Measurements from ENCODE around the gene ACAA1. TPM values are rescaled to one million over a fixed set of nuclear protein-coding genes. Genes with fewer than 3 reads are reported as not detected.

Gene ACAA1
- total RNA-seq, 2 experiments from 2014 or later, result 52.2 to 64.6 TPM

- intact Hi-C loops (cut with DNase I, micrococcal nuclease), result no loop called here
- Mint-ChIP-seq H3K9me3 (ENCODE audit: low read depth) (peaks cover 10% of the 10 kb centered on the region), H3K4me1 (peaks cover 30% of the 10 kb centered on the region), H3K27ac (peak overlapping the region; percentile 12), H3K27me3 (no peaks in the 10 kb centered on the region), H3K36me3 (ENCODE audit: low read depth) (peaks cover 25% of the 10 kb centered on the region), H3K4me3 (no peak overlapping the region)
- CTCF ChIA-PET, result interaction anchor here (0.5 to 1.1 kb wide), 3 partner anchors 14 to 514 kb away, joined by 3 to 4 read pairs (median 4); no protein-coding TSS in a partner anchor
- POLR2A ChIA-PET, result interaction anchor here (0.5 to 1.2 kb wide), 4 partner anchors 12 to 28 kb away, joined by 3 to 5 read pairs (median 4); partner anchors contain the start of gene OXSR1
- no peak for DNase-seq
- no peak for ATAC-seq
Observed at GRCh38 chr3:38141952-38142273, 5.0 kb upstream of the ACAA1 start.

- ChIA-PET POLR2A (interaction anchor here (0.5 to 1.2 kb wide), 5 partner anchors 11 to 27 kb away, joined by 3 to 5 read pairs (median 3); partner anchors contain the start of gene OXSR1), CTCF (interaction anchor here (0.5 to 1.1 kb wide), 4 partner anchors 13 to 514 kb away, joined by 3 to 5 read pairs (median 4); no protein-coding TSS in a partner anchor)
- peaks cover 30% of the 10 kb centered on the region for H3K4me1 Mint-ChIP-seq
- H3K27ac Mint-ChIP-seq, result no peak overlapping the region
- intact Hi-C loops (cut with DNase I, micrococcal nuclease), result no loop called here
- no peak for DNase-seq
- no peaks in the 10 kb centered on the region for H3K27me3 Mint-ChIP-seq
- no peak for ATAC-seq
- no peak overlapping the region for H3K4me3 Mint-ChIP-seq
- H3K36me3 Mint-ChIP-seq (ENCODE audit: low read depth), result peaks cover 25% of the 10 kb centered on the region
- H3K9me3 Mint-ChIP-seq (ENCODE audit: low read depth), result peaks cover 7% of the 10 kb centered on the region
Observed at GRCh38 chr3:38141173-38141951, 4.4 kb upstream of the ACAA1 start.

- CTCF ChIA-PET, result interaction anchor here (1.0 to 1.6 kb wide), 2 partner anchors 16 to 26 kb away, joined by 4 to 5 read pairs; no protein-coding TSS in a partner anchor
- intact Hi-C loops (cut with DNase I, micrococcal nuclease), result no loop called here
- Mint-ChIP-seq H3K4me1 (peaks cover 32% of the 10 kb centered on the region), H3K4me3 (peak overlapping the region; percentile 97), H3K36me3 (ENCODE audit: low read depth) (peaks cover 31% of the 10 kb centered on the region), H3K27ac (no peak overlapping the region), H3K27me3 (no peaks in the 10 kb centered on the region), H3K9me3 (ENCODE audit: low read depth) (peaks cover 3% of the 10 kb centered on the region)
- DNase-seq (no peak), ATAC-seq (no peak)
- POLR2A ChIA-PET, result interaction anchor here (1.2 to 4.3 kb wide), 2 partner anchors 13 to 24 kb away, joined by 3 to 47 read pairs; partner anchors contain the start of gene OXSR1
Observed at GRCh38 chr3:38140326-38141172, 3.6 kb upstream of the ACAA1 start.

GRCh38 chr3:38139652-38140051 lies 2.7 kb upstream of the ACAA1 start:
- POLR2A ChIA-PET, result interaction anchor here (4.3 kb wide), 1 partner anchor 25 kb away, joined by 47 read pairs; the partner anchor contains the start of gene OXSR1

GRCh38 chr3:38139191-38139590 lies 2.3 kb upstream of the ACAA1 start:
- intact Hi-C loops (cut with DNase I, micrococcal nuclease), result loop anchor here (5.0 to 10.0 kb wide), 5 partner anchors 73 to 1248 kb away; partner anchors contain the start of gene ACVR2B (in 1 of the 2)
- H3K4me3 Mint-ChIP-seq, result peak overlapping the region; percentile 97
- DNase-seq (no peak), ATAC-seq (no peak)
- peaks cover 44% of the 10 kb centered on the region for H3K4me1 Mint-ChIP-seq
- peaks cover 40% of the 10 kb centered on the region for H3K36me3 Mint-ChIP-seq (ENCODE audit: low read depth)
- no peaks in the 10 kb centered on the region for H3K9me3 Mint-ChIP-seq (ENCODE audit: low read depth)
- CTCF ChIA-PET, result interaction anchor here (1.0 to 2.9 kb wide), 3 partner anchors 18 to 26 kb away, joined by 4 to 16 read pairs (median 6); partner anchors contain the start of gene OXSR1
- POLR2A ChIA-PET, result interaction anchor here (0.7 to 4.3 kb wide), 2 partner anchors 25 to 1276 kb away, joined by 3 to 47 read pairs; partner anchors contain the start of gene OXSR1
- H3K27ac Mint-ChIP-seq, result peak overlapping the region; percentile 100
- no peaks in the 10 kb centered on the region for H3K27me3 Mint-ChIP-seq

More at GRCh38 chr3:38139652-38140051, 2.7 kb upstream of the ACAA1 start:
- peaks cover 40% of the 10 kb centered on the region for H3K4me1 Mint-ChIP-seq
- H3K9me3 Mint-ChIP-seq (ENCODE audit: low read depth), result no peaks in the 10 kb centered on the region
- CTCF ChIA-PET, result interaction anchor here (1.6 kb wide), 1 partner anchor 17 kb away, joined by 4 read pairs; no protein-coding TSS in a partner anchor
- ATAC-seq (no peak), DNase-seq (no peak)
- peaks cover 37% of the 10 kb centered on the region for H3K36me3 Mint-ChIP-seq (ENCODE audit: low read depth)
- peak overlapping the region; percentile 97 for H3K4me3 Mint-ChIP-seq
- intact Hi-C loops (cut with DNase I, micrococcal nuclease), result loop anchor here (5.0 to 10.0 kb wide), 5 partner anchors 73 to 1248 kb away; partner anchors contain the start of gene ACVR2B (in 1 of the 2)
- H3K27me3 Mint-ChIP-seq, result no peaks in the 10 kb centered on the region
- peak overlapping the region; percentile 100 for H3K27ac Mint-ChIP-seq

GRCh38 chr3:38138349-38139190 lies 1.6 kb upstream of the ACAA1 start, which contains the start of gene MYD88:
MYD88 (plus strand) TSS chr3:38138661; CDS start chr3:38138701, 40 bp downstream.
- peak; percentile 92 for DNase-seq
- no peaks in the 10 kb centered on the region for H3K27me3 Mint-ChIP-seq
- POLR2A ChIA-PET, result interaction anchor here (0.7 to 4.3 kb wide), 2 partner anchors 26 to 1277 kb away, joined by 3 to 47 read pairs; partner anchors contain the start of gene OXSR1
- peaks cover 44% of the 10 kb centered on the region for H3K36me3 Mint-ChIP-seq (ENCODE audit: low read depth)
- intact Hi-C loops (cut with DNase I, micrococcal nuclease), result loop anchor here (1.0 to 10.0 kb wide), 6 partner anchors 13 to 1249 kb away; partner anchors contain the start of gene ACVR2B (in 1 of the 2)
- CTCF ChIA-PET, result interaction anchor here (0.6 to 2.9 kb wide), 4 partner anchors 13 to 51 kb away, joined by 3 to 16 read pairs (median 5); partner anchors contain the start of gene OXSR1
- ATAC-seq, result peak; percentile 50
- no peaks in the 10 kb centered on the region for H3K9me3 Mint-ChIP-seq (ENCODE audit: low read depth)
- peak within 1 kb of the TSS; percentile 100 for H3K27ac Mint-ChIP-seq
- H3K4me3 Mint-ChIP-seq, result peak within 1 kb of the TSS; percentile 97
- H3K4me1 Mint-ChIP-seq, result peaks cover 49% of the 10 kb centered on the region

- H3K27ac Mint-ChIP-seq, result peak overlapping the region; percentile 100
- intact Hi-C loops (cut with DNase I, micrococcal nuclease), result loop anchor here (1.0 to 10.0 kb wide), 14 partner anchors 14 to 1250 kb away; partner anchors contain the start of genes ACVR2B (in 2 of the 2), DLEC1 (in 2 of the 2), OXSR1 (in 2 of the 2) and XYLB (in 2 of the 2)
- H3K27me3 Mint-ChIP-seq, result no peaks in the 10 kb centered on the region
- DNase-seq (peak; percentile 58), ATAC-seq (peak; percentile 5)
- POLR2A ChIA-PET, result interaction anchor here (1.0 to 4.3 kb wide), 3 partner anchors 27 to 209 kb away, joined by 3 to 47 read pairs (median 4); partner anchors contain the start of genes OXSR1 and XYLB
- peak overlapping the region; percentile 97 for H3K4me3 Mint-ChIP-seq
- CTCF ChIA-PET, result interaction anchor here (0.9 to 2.9 kb wide), 7 partner anchors 9 to 208 kb away, joined by 3 to 16 read pairs (median 4); partner anchors contain the start of genes OXSR1 and XYLB
- peaks cover 46% of the 10 kb centered on the region for H3K36me3 Mint-ChIP-seq (ENCODE audit: low read depth)
- H3K9me3 Mint-ChIP-seq (ENCODE audit: low read depth), result no peaks in the 10 kb centered on the region
- peaks cover 53% of the 10 kb centered on the region for H3K4me1 Mint-ChIP-seq
Observed at GRCh38 chr3:38137615-38138348, 855 bp upstream of the ACAA1 start.

- ATAC-seq, result no peak
- CTCF ChIA-PET, result interaction anchor here (1.1 to 2.9 kb wide), 5 partner anchors 19 to 210 kb away, joined by 3 to 16 read pairs (median 7); partner anchors contain the start of genes OXSR1 and XYLB
- peaks cover 44% of the 10 kb centered on the region for H3K36me3 Mint-ChIP-seq (ENCODE audit: low read depth)
Observed at GRCh38 chr3:38136393-38136776, 542 bp downstream of the ACAA1 start.

More at GRCh38 chr3:38136393-38136776, 542 bp downstream of the ACAA1 start:
- H3K27ac Mint-ChIP-seq, result peak overlapping the region; percentile 93
- DNase-seq, result peak; percentile 43
- H3K27me3 Mint-ChIP-seq, result no peaks in the 10 kb centered on the region
- peak overlapping the region; percentile 97 for H3K4me3 Mint-ChIP-seq
- intact Hi-C loops (cut with DNase I, micrococcal nuclease), result loop anchor here (2.0 to 10.0 kb wide), 7 partner anchors 76 to 1251 kb away; partner anchors contain the start of genes XYLB (in 2 of the 2) and ACVR2B (in 1 of the 2)
- H3K9me3 Mint-ChIP-seq (ENCODE audit: low read depth), result no peaks in the 10 kb centered on the region
- peaks cover 51% of the 10 kb centered on the region for H3K4me1 Mint-ChIP-seq
- POLR2A ChIA-PET, result interaction anchor here (0.9 to 4.3 kb wide), 3 partner anchors 28 to 144 kb away, joined by 4 to 47 read pairs (median 5); partner anchors contain the start of gene OXSR1

Data from activated CD4-positive, alpha-beta T cell treated with anti-CD3 and anti-CD28 coated beads for 36 hours (primary cell).